GM12872 (cell line): ENCODE data around the gene RPL39L.

ENCODE experiments used
- CTCF ChIP-seq: IDR thresholded peaks from 3 replicates; pipeline ENCODE4 v1.5.1; 2011; ENCODE audit warnings: low read depth, mild to moderate bottlenecking, low read length, moderate library complexity; ENCODE audit not compliant: insufficient read depth

RPL39L gene

GRCh38 chr3:187085933-187086332 lies 53.4 kb downstream of the RPL39L start:
- no peak for TF ChIP-seq CTCF

- no peak for TF ChIP-seq CTCF
Observed at GRCh38 chr3:187085021-187085666, 54.2 kb downstream of the RPL39L start.

- no peak for TF ChIP-seq CTCF
Observed at GRCh38 chr3:187084580-187084979, 54.7 kb downstream of the RPL39L start.

GRCh38 chr3:187084126-187084525 lies 55.2 kb downstream of the RPL39L start:
- no peak for TF ChIP-seq CTCF

- TF ChIP-seq CTCF = no peak
Observed at GRCh38 chr3:187082758-187083375, 56.4 kb downstream of the RPL39L start.

GRCh38 chr3:187080799-187081450 lies 58.4 kb downstream of the RPL39L start:
- TF ChIP-seq CTCF = no peak

- TF ChIP-seq CTCF = no peak
Observed at GRCh38 chr3:187079090-187080022, 59.9 kb downstream of the RPL39L start.
